Activated T-cell treated with anti-CD3 and anti-CD28 coated beads for 48 hours (primary cell): Measurements from ENCODE around the gene ANO2.

Experiments
- DNase-seq: peaks from one replicate; pipeline ENCODE4 v3.0.0-alpha.2; 2020; ENCODE audit warnings: low read depth

Gene ANO2

GRCh38 chr12:5578775-5579174 lies 366.3 kb downstream of the ANO2 start:
- no peak for DNase-seq

DNA sequence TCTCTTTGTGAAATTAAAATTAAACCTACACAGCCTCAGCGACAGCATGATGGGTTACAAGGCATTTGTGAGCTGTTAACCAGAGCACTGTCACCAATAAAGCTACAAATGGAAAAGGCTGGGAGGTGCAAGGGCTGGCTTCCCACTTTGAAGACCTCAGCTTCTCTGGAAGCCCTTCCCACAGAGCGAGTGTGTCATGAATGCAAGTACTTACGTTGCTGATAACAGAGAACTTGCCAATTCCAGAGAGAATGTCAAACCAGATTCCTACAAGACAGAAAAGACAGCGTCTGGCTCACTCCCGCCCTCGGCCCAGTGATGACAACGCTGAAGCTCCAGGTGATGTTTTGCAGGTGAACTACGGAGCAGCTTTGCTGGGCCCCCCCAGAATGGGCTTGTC lies 367.3 kb downstream of the ANO2 start:
- no peak for DNase-seq

GRCh38 chr12:5577211-5577612 lies 367.8 kb downstream of the ANO2 start:
- DNase-seq: no peak

DNA sequence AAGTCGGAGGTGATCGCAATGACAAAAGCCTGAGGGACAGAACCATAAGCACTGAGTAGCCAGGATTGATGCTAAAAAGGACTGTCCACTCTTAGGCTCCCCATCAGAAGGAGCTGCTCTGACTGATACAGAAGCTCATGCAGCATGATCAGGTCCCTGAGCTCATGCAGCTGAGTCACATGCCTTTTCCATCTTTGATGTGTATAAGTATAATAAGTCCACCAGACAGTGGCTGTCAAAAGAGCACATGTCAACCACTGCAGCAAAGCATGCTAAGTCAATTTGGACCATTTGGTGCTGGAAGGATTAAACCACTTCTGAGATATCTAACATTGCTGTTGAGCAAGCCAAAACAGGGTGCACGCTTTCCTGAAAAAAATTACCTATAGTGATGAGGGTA lies 369.1 kb downstream of the ANO2 start:
- DNase-seq: no peak

- DNase-seq: no peak
Measured at GRCh38 chr12:5575232-5575631, 369.8 kb downstream of the ANO2 start.

- no peak for DNase-seq
Measured at GRCh38 chr12:5573390-5573789, 371.7 kb downstream of the ANO2 start.

GRCh38 chr12:5571115-5571514 lies 373.9 kb downstream of the ANO2 start:
- no peak for DNase-seq

- no peak for DNase-seq
Measured at GRCh38 chr12:5570416-5570815, 374.6 kb downstream of the ANO2 start.

DNA sequence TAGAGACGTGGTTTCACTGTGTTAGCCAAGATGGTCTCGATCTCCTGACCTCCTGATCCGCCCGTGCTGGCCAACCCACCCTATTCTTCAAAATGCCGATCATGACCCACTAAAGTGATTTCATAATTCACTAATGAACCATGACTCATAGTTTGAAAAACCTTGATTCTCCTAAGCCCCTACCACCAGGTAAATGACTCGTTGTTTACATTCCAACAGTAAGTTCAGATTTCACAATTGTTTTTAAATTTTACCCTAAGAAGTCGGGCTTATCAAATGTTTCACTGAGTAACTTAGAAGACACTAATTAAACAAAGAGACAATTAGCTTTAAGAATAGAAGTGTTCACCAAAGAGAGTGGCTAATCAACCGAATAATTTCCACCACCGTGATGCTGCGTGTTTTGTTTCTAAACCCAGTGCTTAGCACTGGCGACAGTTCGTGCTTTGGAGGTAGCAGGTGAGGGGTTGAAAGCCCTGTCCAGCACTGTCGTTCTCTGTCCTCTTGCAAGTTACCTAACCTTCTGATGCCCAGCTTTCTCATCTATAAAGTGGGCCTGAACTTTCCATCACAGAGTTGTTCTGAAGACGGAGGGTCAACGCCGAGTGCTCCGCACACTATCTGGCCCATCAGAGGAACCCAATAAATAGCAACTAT lies 376.6 kb downstream of the ANO2 start:
- DNase-seq: no peak

DNA sequence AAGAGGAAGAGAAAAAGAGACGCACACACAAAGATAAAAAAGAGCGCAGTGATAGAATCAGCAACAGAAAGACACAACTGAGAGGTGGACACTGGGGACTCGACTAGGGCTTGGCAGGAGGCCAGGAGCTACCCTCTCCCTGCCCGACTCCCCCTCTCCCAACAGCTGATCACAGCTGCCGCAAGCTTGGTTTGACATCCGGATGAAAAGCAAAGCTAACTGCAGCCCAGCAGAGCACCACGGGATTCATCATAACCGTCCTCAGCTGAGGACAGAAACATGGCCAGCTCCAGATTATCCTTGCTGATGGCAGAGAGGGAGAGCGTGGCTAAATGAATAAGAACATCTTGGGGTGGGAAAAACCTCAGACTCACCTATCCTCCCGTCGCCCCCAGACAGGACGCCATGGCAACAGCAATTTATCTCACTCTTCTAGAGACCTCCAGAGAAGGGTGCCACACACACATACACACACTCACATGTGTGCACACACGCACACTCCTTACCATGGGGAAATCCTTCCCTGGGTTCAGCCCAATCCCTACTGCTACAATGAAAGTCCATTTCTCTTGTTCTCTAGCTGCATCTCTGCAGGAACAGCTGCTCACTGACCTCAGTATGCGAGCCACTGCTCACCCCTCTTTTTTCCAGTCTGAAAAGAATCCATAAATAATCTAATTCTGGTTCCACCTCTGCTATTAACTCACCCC lies 377.9 kb downstream of the ANO2 start:
- DNase-seq: no peak

- DNase-seq: no peak
Measured at GRCh38 chr12:5565933-5566599, 379.0 kb downstream of the ANO2 start.

DNA sequence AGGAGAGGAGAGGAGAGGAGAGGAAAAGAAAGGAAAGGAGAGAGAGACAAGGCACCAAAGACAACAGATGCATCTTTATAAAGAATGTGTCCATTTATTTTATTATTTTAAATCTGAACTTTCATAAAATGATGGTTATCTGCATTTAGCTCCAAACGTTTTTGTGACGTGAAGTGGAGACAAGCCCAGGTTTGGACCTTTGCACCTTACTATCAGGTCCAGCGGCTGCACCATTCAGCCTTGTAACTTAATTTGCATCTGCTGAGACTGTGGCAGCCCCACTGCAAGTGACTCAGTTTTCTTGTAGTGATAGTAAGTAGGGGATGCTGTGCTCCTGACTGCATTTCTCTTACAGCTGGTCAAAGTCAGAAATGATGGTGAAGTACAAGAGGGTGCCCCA lies 382.5 kb downstream of the ANO2 start:
- no peak for DNase-seq

GRCh38 chr12:5561846-5562245 lies 383.2 kb downstream of the ANO2 start:
- no peak for DNase-seq

DNA sequence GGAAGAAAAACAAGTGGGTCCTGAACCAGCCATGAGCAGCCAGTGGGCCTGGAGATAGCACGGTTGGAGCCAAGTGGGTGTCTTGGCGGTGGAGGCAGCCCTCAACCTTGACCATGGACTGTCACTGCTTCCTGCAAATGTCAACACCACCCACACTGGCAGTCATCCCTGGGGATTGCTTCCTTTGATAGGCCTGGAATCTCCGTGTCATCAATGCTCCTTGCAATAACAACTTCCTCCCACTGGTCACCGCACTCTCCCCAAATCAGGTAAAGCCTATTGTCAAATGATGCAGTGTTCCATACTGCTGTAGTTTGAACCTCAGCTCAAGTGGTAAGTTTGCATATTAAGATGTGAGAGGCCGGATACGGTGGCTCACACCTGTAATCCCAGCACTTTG lies 384.0 kb downstream of the ANO2 start:
- no peak for DNase-seq

DNA sequence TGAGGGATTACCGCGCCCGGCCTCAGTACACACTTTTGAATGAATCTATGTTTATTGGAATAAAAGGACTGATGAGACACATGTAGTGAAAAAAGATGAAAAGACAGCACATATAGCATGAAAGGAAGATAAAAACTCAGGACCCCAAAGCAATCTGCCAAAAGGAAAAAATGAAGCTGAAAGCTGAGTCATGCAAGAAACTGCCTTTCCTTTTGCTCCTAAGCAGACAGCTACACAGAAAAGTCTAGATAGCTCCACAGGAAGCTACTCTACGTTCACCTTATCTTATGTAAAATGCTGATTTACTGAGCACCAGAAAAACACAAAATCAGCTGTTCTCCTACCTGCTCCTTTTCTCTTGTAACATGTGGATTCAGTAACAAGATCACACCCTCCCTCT lies 384.8 kb downstream of the ANO2 start:
- DNase-seq: no peak

- no peak for DNase-seq
Measured at GRCh38 chr12:5557906-5558305, 387.2 kb downstream of the ANO2 start.

DNA sequence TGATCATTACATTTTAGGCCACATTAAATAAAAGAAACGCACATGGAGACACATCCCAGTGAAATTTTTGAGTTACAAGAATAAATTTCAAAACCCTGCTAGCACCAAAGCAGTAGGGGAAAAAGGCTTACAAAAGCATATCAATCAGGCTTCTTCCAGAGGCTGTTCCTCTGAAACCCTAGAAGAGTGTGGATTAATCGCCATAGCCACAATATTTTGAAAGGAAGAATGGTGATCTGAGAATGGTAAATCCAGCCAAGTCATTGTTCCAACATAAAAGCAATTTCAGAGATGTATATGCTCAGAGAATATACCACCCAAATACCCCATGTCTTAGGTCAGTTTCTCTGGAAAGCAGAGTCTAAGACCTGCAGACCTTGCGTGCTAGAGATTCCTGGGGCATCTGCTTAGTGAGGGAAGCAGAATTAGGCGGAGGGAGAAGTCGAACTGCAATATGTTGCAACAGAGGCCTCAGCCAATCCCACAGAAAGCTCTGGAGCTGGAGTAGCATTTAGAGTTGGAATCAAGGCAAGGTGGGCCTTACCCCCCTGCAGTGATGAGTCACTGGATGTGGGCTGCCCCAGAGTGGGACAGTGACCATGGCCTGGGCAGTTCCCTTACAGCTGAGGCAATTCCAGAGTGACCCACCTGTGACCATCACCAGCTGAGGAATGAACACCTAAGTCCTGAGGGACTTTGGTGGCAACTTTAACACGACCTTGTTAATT lies 387.9 kb downstream of the ANO2 start:
- no peak for DNase-seq

DNA sequence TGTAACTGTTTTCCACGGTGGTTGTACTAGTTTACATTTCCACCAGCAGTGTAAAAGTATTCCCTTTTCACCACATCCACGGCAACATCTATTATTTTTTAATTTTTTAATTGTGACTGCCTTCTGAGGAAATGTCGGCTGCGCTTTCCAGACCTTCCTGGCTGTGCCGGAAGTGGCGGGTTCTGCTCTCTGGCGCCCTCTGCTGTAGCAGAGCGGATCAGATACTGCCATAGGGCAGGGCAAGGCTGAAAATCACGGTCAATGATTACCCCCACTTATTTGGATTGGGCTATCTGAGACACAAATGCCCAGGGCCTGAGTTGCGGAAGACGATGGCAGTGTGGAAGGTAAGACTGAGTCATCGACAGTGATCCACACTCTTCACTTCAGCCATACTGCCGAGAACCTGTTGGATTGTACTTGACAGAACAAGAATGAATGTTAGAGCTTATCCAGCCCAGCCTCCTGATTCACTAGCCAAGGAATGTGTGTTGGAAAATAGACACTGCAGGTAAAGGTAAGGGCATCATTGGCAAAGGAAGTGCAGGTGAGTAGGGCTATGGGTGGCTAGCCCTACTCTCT lies 388.9 kb downstream of the ANO2 start:
- peak; percentile 4 for DNase-seq

- no peak for DNase-seq
Measured at GRCh38 chr12:5554711-5555110, 390.3 kb downstream of the ANO2 start.

DNA sequence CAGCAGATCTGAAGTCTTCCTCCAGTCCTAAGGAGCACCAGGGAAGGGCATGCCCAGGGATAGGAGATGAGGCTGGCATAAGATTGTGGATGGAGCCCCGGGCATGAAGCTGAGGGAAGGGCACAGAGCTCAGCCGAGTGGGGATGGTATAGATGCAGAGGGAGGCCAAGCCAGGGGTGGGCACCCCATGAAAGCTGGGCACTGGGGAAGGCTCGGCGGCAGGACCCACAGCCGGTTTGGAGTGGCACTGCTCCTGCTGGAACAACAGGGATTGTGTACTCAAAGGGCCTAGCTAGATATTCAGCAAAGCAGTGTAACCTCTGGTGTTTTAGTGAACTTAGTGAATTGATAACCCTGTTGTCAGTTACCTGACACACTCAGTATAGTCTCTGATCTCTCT lies 396.0 kb downstream of the ANO2 start:
- DNase-seq: no peak

GRCh38 chr12:5548152-5548943 lies 396.7 kb downstream of the ANO2 start:
- DNase-seq: no peak

- no peak for DNase-seq
Measured at GRCh38 chr12:5546616-5547015, 398.4 kb downstream of the ANO2 start.
